DMS 273 (cell line): ENCODE results near the gene CYSLTR1.
"Not testable (repeated sequence)": the region's sequence is repeated elsewhere in the genome, so short reads cannot be mapped to it uniquely, and the experiment has no call there.

Source experiments
- DNase-seq: peaks from one replicate; lab custom pipeline; 2025; ENCODE audit not compliant: unreplicated experiment; lab: John Stamatoyannopoulos, UW

Gene CYSLTR1

GRCh38 chrX:78226047-78226446 lies 101.4 kb downstream of the CYSLTR1 start:
- not testable (repeated sequence) for DNase-seq
